Glutamatergic neuron (in vitro differentiated cells): ENCODE results near the gene BMP5. TPM values are rescaled to one million over a fixed set of nuclear protein-coding genes. Genes with fewer than 3 reads are reported as not detected.

Experiments used
- DNase-seq: peaks from one replicate; pipeline ENCODE4 v3.0.0; 2022
- H3K27ac Mint-ChIP-seq: one replicate; pipeline ENCODE4 v1.8.0; 2020; ENCODE audit warnings: mild to moderate bottlenecking, mixed read lengths, inconsistent platforms; ENCODE audit not compliant: unreplicated experiment
- H3K27me3 Mint-ChIP-seq: one replicate; pipeline ENCODE4 v1.8.0; 2020; ENCODE audit warnings: mild to moderate bottlenecking, moderate library complexity, mixed read lengths, inconsistent platforms; ENCODE audit not compliant: unreplicated experiment
- H3K36me3 Mint-ChIP-seq: one replicate; pipeline ENCODE4 v1.8.0; 2020; ENCODE audit warnings: mild to moderate bottlenecking, mixed read lengths, inconsistent platforms; ENCODE audit not compliant: unreplicated experiment
- H3K4me1 Mint-ChIP-seq: one replicate; pipeline ENCODE4 v1.8.0; 2020; ENCODE audit warnings: mild to moderate bottlenecking, low read depth, mixed read lengths, inconsistent platforms; ENCODE audit not compliant: unreplicated experiment
- H3K4me3 Mint-ChIP-seq: one replicate; pipeline ENCODE4 v1.8.0; 2020; ENCODE audit warnings: mild to moderate bottlenecking, mixed read lengths, inconsistent platforms; ENCODE audit not compliant: unreplicated experiment
- H3K9me3 Mint-ChIP-seq: one replicate; pipeline ENCODE4 v1.8.0; 2020; ENCODE audit warnings: mild to moderate bottlenecking, moderate library complexity, mixed read lengths, inconsistent platforms; ENCODE audit not compliant: unreplicated experiment
- total RNA-seq: library from RNA; stranded (reverse); fragmentation: NEBNext Ultra II Directional; extraction: Animal tissue kit (Norgen Biotek cat#: 25700); gene quantifications from one replicate; pipeline ENCODE4 v1.2.1, GENCODE V29; 2021; ENCODE audit not compliant: unreplicated experiment
- TF ChIP-seq, protein P1 (sequence below): fragments of 200-600 bp; sonication (generic); IDR thresholded peaks from one replicate; pipeline ENCODE4 v1.5.0; 2021; ENCODE audit not compliant: partially characterized antibody, unreplicated experiment

Gene BMP5
- total RNA-seq, 1 donor from 2014 or later, result 1.1 TPM

- H3K4me3 Mint-ChIP-seq, result no peak overlapping the region
- TF ChIP-seq, protein P1, sequence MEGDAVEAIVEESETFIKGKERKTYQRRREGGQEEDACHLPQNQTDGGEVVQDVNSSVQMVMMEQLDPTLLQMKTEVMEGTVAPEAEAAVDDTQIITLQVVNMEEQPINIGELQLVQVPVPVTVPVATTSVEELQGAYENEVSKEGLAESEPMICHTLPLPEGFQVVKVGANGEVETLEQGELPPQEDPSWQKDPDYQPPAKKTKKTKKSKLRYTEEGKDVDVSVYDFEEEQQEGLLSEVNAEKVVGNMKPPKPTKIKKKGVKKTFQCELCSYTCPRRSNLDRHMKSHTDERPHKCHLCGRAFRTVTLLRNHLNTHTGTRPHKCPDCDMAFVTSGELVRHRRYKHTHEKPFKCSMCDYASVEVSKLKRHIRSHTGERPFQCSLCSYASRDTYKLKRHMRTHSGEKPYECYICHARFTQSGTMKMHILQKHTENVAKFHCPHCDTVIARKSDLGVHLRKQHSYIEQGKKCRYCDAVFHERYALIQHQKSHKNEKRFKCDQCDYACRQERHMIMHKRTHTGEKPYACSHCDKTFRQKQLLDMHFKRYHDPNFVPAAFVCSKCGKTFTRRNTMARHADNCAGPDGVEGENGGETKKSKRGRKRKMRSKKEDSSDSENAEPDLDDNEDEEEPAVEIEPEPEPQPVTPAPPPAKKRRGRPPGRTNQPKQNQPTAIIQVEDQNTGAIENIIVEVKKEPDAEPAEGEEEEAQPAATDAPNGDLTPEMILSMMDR, result no peak
- no peaks in the 10 kb centered on the region for H3K9me3 Mint-ChIP-seq
- H3K36me3 Mint-ChIP-seq, result no peaks in the 10 kb centered on the region
- H3K27ac Mint-ChIP-seq, result no peak overlapping the region
- no peaks in the 10 kb centered on the region for H3K27me3 Mint-ChIP-seq
- no peaks in the 10 kb centered on the region for H3K4me1 Mint-ChIP-seq
- DNase-seq, result no peak
Observed at GRCh38 chr6:55836481-55836880, 38.9 kb downstream of the BMP5 start.

GRCh38 chr6:55835220-55835619 is 40.2 kb downstream of the BMP5 start:
- H3K27me3 Mint-ChIP-seq, result no peaks in the 10 kb centered on the region
- H3K27ac Mint-ChIP-seq, result no peak overlapping the region
- TF ChIP-seq, protein P1, result no peak
- no peaks in the 10 kb centered on the region for H3K36me3 Mint-ChIP-seq
- no peaks in the 10 kb centered on the region for H3K4me1 Mint-ChIP-seq
- DNase-seq, result no peak
- H3K4me3 Mint-ChIP-seq, result no peak overlapping the region
- H3K9me3 Mint-ChIP-seq, result no peaks in the 10 kb centered on the region

- no peak overlapping the region for H3K4me3 Mint-ChIP-seq
- no peaks in the 10 kb centered on the region for H3K27me3 Mint-ChIP-seq
- H3K27ac Mint-ChIP-seq, result no peak overlapping the region
- no peaks in the 10 kb centered on the region for H3K9me3 Mint-ChIP-seq
- H3K36me3 Mint-ChIP-seq, result no peaks in the 10 kb centered on the region
- TF ChIP-seq, protein P1, result no peak
- H3K4me1 Mint-ChIP-seq, result no peaks in the 10 kb centered on the region
- DNase-seq, result no peak
Observed at GRCh38 chr6:55833284-55833683, 42.1 kb downstream of the BMP5 start.

DNA sequence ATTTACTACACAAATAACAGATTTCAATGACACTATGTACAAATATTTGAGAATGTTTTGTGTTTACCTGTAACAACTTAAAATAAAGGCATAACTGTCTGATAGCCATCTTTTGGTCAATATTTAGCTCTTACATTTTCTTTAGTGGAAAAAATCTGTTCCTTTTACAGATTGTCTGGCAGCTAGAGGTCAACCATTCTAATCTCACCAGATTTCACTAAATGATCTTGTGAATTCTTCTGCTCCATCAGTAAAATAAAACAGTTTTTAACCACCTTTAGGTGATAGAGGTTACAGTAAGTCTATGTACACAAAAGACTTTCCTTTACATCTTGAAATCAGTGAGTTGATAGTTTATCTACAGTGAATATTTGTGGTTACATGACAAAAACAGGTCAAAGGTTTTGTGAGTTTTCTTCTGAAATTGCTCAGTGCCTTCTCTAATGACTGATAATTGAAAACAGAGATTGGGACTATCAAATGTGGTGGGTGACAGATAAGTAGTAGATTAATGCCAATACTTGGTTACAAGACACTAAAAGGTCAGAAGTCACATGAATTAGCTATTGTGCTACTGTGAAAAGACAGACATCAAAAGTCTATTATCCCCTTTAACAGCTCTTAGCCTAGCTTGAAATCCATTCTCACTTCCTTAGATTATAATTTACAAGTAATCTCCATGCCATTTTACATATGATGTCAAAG is 47.4 kb downstream of the BMP5 start:
- Mint-ChIP-seq H3K4me1 (peaks cover 3% of the 10 kb centered on the region), H3K27me3 (no peaks in the 10 kb centered on the region), H3K27ac (no peak overlapping the region), H3K4me3 (no peak overlapping the region), H3K9me3 (peaks cover 1% of the 10 kb centered on the region), H3K36me3 (no peaks in the 10 kb centered on the region)
- no peak for DNase-seq
- TF ChIP-seq, protein P1, result no peak

GRCh38 chr6:55826941-55827340 is 48.4 kb downstream of the BMP5 start:
- peaks cover 3% of the 10 kb centered on the region for H3K4me1 Mint-ChIP-seq
- H3K9me3 Mint-ChIP-seq, result peaks cover 1% of the 10 kb centered on the region
- H3K27me3 Mint-ChIP-seq, result no peaks in the 10 kb centered on the region
- H3K4me3 Mint-ChIP-seq, result no peak overlapping the region
- no peak overlapping the region for H3K27ac Mint-ChIP-seq
- H3K36me3 Mint-ChIP-seq, result no peaks in the 10 kb centered on the region
- TF ChIP-seq, protein P1, result no peak
- no peak for DNase-seq
